ENCODE measurements around the gene PTPN4. TPM values are rescaled to one million over a fixed set of nuclear protein-coding genes. Genes with fewer than 3 reads are reported as not detected.

PTPN4 gene
- total RNA-seq, 1 donor from 2014 or later = 32.9 TPM

- DNase-seq (ENCODE audit: low spot score) = no peak
These were observed 27.7 kb upstream of the PTPN4 start for GRCh38 chr2:119731983-119732382.

- DNase-seq (ENCODE audit: low spot score) = no peak
These were observed 27.0 kb upstream of the PTPN4 start for GRCh38 chr2:119732601-119733164.

- no peak for DNase-seq (ENCODE audit: low spot score)
These were observed 25.7 kb upstream of the PTPN4 start for GRCh38 chr2:119734047-119734446.

GRCh38 chr2:119735565-119735964 lies 24.2 kb upstream of the PTPN4 start:
- DNase-seq (ENCODE audit: low spot score) = no peak

GRCh38 chr2:119736021-119736420 lies 23.7 kb upstream of the PTPN4 start:
- no peak for DNase-seq (ENCODE audit: low spot score)

- no peak for DNase-seq (ENCODE audit: low spot score)
These were observed 20.0 kb upstream of the PTPN4 start for GRCh38 chr2:119739580-119740255.

GRCh38 chr2:119741001-119741400 lies 18.7 kb upstream of the PTPN4 start:
- DNase-seq (ENCODE audit: low spot score) = no peak

- no peak for DNase-seq (ENCODE audit: low spot score)
These were observed 17.9 kb upstream of the PTPN4 start for GRCh38 chr2:119741868-119742267.

- DNase-seq (ENCODE audit: low spot score) = peak; percentile 48
These were observed 15.3 kb upstream of the PTPN4 start for GRCh38 chr2:119744335-119744939.

- DNase-seq (ENCODE audit: low spot score) = no peak
These were observed 14.2 kb upstream of the PTPN4 start for GRCh38 chr2:119745566-119745965.

- no peak for DNase-seq (ENCODE audit: low spot score)
These were observed 12.7 kb upstream of the PTPN4 start for GRCh38 chr2:119746836-119747686.

- DNase-seq (ENCODE audit: low spot score) = no peak
These were observed 11.6 kb upstream of the PTPN4 start for GRCh38 chr2:119748135-119748534.

GRCh38 chr2:119749477-119750012 lies 10.2 kb upstream of the PTPN4 start:
- no peak for DNase-seq (ENCODE audit: low spot score)

GRCh38 chr2:119751706-119752105 lies 8.0 kb upstream of the PTPN4 start:
- DNase-seq (ENCODE audit: low spot score) = no peak

GRCh38 chr2:119753041-119753929 lies 6.4 kb upstream of the PTPN4 start:
- no peak for DNase-seq (ENCODE audit: low spot score)

- no peak for DNase-seq (ENCODE audit: low spot score)
These were observed 5.8 kb upstream of the PTPN4 start for GRCh38 chr2:119753930-119754321.

- DNase-seq (ENCODE audit: low spot score) = no peak
These were observed 3.8 kb upstream of the PTPN4 start for GRCh38 chr2:119755906-119756305.

- peak; percentile 58 for DNase-seq (ENCODE audit: low spot score)
These were observed 2.9 kb upstream of the PTPN4 start for GRCh38 chr2:119756837-119757236.

GRCh38 chr2:119758881-119759450 lies 756 bp upstream of the PTPN4 start:
- DNase-seq (ENCODE audit: low spot score) = no peak

- DNase-seq (ENCODE audit: low spot score) = peak; percentile 20
These were observed 674 bp downstream of the PTPN4 start for GRCh38 chr2:119760237-119760955.
